ENCODE results near the gene CLCN2.

Gene CLCN2

DNA sequence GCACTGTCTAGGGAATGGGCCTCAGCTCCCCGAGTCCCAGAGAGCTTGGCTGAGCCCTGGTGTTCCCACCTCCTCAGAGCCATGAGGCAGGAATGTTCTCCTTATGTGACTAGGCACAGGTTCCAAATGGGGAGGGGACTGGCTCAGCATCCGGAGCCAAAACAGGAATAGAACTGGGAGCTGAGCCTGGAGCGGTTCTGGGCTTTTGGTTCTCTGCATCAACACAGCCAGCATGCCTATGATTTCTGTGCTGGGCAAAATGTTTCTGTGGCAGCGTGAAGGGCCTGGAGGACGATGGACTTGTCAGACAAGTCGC, 24.0 kb downstream of the CLCN2 start, which contains the start of gene FAM131A (continued):
- TF ChIP-seq TSHZ2 (CRISPR knock-in tag; IDR thresholded peaks at IDR 0.05) (no peak), ISL1 (CRISPR knock-in tag; IDR thresholded peaks at IDR 0.05) (no peak)

DNA sequence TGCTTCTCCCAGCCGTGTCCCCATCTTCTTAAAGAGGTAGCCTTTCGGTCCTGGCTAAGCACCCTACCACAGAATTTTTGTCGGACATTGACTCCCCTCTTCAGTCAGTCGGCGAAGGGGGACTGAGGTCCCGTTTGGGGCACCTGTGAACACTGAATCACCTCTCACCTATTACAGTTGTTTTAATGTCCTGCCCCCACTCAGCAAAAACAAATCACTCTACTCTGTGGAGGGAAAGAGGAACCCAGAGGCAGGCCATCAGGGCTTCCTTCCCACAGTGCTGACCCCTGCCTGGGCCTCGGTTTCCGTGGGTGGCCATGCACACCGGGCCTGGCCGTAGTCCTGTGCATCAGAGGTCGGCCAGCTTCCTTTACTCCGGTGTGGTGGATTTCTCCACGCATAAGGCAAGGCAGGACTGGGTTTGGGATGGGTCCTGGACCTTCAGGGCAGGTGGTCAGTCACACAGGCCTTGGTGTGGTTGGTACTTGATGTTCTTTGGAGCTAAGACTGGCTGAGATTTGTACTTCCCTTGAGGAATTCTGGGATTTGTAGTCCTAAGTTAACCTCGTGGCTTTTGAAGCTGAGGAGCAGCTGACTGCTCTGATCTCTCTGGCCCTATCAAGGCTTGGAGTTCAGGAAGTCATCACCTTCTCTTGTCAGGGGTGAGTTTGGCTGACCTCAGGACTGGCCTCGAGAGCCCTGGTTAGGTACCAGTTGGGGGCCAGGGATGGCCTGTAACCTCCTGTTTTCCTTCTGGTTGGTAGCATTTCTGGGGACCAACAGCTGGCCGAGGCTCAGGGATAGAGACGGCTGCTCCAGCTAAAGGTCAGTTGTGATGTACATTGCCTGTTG, 24.6 kb downstream of the CLCN2 start:
- ATAC-seq, result peak; percentile 47
- TF ChIP-seq ARNTL (CRISPR knock-in tag; IDR thresholded peaks at IDR 0.05; ENCODE audit: borderline replicate concordance, low read depth) (no peak), ZC3H10 (CRISPR knock-in tag; IDR thresholded peaks at IDR 0.05) (no peak)

DNA sequence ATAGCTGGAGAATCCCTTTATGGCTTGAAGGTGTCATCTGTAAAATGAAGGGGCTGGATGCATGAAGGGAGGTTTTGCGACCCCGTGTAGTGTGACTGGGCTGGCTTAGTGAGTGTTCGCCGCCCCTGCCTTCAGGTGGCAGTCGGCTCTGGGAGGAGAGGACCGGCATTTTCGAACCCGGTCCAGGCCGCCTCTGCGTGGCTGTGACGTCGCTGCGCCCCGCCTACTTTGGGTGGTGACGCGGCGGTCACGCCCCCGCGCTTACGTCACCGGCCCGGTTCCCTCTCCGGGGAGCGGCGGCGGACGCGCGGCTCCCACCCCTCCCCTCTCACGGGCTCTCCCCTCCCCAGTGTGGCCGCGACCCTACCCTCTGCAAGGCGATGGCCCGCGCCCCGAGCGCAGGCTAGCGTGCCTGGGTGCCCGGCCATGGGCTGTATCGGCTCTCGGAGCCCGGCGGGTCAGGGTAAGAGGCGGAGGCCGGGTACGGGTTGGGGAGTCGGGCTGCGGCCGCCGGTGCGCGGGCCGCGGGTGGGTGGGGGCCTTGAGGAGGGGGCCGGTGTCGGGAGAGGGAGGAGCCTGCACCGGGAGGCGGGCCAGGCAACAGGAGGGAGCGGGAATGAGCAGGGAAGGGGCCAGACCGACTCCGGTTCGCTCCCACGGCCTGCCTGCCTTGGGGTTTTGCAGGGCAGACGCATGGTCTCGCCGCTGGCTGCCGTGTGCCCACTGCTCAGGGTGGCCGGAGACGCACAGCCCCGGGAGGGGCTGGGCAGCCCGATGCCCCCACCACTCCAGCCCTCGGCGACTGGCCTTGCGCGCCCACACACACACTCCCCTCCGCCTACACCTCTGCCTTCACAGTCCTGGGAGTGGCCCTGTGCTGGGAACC, 25.5 kb downstream of the CLCN2 start:
- ATAC-seq, result peak; percentile 51
- TF ChIP-seq BACH2 (CRISPR knock-in tag; IDR thresholded peaks at IDR 0.05; ENCODE audit: borderline replicate concordance), result no peak
- no peak for TF ChIP-seq PPARA (CRISPR knock-in tag; IDR thresholded peaks at IDR 0.05; ENCODE audit: borderline replicate concordance)
- no peak for TF ChIP-seq RARB (CRISPR knock-in tag; IDR thresholded peaks at IDR 0.05)
- TF ChIP-seq, protein P1, sequence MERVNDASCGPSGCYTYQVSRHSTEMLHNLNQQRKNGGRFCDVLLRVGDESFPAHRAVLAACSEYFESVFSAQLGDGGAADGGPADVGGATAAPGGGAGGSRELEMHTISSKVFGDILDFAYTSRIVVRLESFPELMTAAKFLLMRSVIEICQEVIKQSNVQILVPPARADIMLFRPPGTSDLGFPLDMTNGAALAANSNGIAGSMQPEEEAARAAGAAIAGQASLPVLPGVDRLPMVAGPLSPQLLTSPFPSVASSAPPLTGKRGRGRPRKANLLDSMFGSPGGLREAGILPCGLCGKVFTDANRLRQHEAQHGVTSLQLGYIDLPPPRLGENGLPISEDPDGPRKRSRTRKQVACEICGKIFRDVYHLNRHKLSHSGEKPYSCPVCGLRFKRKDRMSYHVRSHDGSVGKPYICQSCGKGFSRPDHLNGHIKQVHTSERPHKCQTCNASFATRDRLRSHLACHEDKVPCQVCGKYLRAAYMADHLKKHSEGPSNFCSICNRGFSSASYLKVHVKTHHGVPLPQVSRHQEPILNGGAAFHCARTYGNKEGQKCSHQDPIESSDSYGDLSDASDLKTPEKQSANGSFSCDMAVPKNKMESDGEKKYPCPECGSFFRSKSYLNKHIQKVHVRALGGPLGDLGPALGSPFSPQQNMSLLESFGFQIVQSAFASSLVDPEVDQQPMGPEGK (CRISPR knock-in tag; IDR thresholded peaks at IDR 0.05; ENCODE audit: borderline replicate concordance), result peak; percentile 71
- no peak for TF ChIP-seq ESRRG (CRISPR knock-in tag; IDR thresholded peaks at IDR 0.05)
- TF ChIP-seq TCF4 (CRISPR knock-in tag; IDR thresholded peaks at IDR 0.05; ENCODE audit: borderline replicate concordance), result no peak
- TF ChIP-seq SNAI2 (CRISPR knock-in tag; IDR thresholded peaks at IDR 0.05), result no peak
- TF ChIP-seq GLIS3 (CRISPR knock-in tag; IDR thresholded peaks at IDR 0.05), result peak; percentile 4; the same call in 1 of the 2 replicates
- TF ChIP-seq, protein P2, sequence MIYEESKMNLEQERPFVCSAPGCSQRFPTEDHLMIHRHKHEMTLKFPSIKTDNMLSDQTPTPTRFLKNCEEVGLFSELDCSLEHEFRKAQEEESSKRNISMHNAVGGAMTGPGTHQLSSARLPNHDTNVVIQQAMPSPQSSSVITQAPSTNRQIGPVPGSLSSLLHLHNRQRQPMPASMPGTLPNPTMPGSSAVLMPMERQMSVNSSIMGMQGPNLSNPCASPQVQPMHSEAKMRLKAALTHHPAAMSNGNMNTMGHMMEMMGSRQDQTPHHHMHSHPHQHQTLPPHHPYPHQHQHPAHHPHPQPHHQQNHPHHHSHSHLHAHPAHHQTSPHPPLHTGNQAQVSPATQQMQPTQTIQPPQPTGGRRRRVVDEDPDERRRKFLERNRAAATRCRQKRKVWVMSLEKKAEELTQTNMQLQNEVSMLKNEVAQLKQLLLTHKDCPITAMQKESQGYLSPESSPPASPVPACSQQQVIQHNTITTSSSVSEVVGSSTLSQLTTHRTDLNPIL (CRISPR knock-in tag; IDR thresholded peaks at IDR 0.05; ENCODE audit: low read depth), result 0 out of 2 replicates have a peak, but pooled peaks have one; percentile 20
- peak; percentile 72 for TF ChIP-seq ZFP3 (CRISPR knock-in tag; IDR thresholded peaks at IDR 0.05)
- TF ChIP-seq TOX (CRISPR knock-in tag; IDR thresholded peaks at IDR 0.05; ENCODE audit: borderline replicate concordance), result no peak
- TF ChIP-seq POU6F1 (CRISPR knock-in tag; IDR thresholded peaks at IDR 0.05; ENCODE audit: borderline replicate concordance, low read depth), result no peak

DNA sequence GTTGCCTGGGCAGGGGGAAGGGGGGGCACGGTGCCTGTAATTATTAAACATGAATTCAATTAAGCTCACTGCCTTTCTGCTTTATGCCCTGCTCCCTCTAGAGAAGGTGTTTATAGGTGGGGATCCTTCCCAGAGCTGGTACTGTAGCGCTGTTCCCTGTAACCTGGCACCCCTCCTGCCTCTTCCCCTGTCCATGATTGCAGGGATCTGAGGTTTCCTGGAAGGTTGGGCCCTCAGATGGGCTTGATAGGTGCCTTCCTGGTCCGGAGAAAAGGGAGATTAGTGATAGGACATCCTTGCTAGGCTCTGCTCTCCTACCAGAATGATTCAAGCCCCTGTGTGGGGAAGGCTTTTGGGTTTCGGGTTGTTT, 26.1 kb downstream of the CLCN2 start:
- TF ChIP-seq, protein P1 (CRISPR knock-in tag; IDR thresholded peaks at IDR 0.05; ENCODE audit: borderline replicate concordance), result no peak
- TF ChIP-seq SNAI2 (CRISPR knock-in tag; IDR thresholded peaks at IDR 0.05), result no peak
- TF ChIP-seq ZNF70 (CRISPR knock-in tag; IDR thresholded peaks at IDR 0.05), result 0 out of 2 replicates have a peak, but pooled peaks have one; percentile 24
- ATAC-seq, result peak; percentile 1
